ENCODE results near the gene RGL1.

RGL1 gene

GRCh38 chr1:183801649-183802048, 3.3 kb upstream of the RGL1 start:
- ChIA-PET CTCF (no interaction called here), POLR2A (no interaction called here)
- H3K4me3 ChIP-seq (ENCODE audit: low read depth, low read length) = no peak overlapping the region
- TF ChIP-seq HIC1 (tag by site-specific recombination; IDR thresholded peaks at IDR 0.05) (no peak), ZNF274 (IDR thresholded peaks at IDR 0.05; ENCODE audit: low read length) (no peak), ZNF274 (tag by site-specific recombination; IDR thresholded peaks at IDR 0.05; ENCODE audit: borderline replicate concordance) (peak; percentile 53; the same call in 1 of the 2 replicates)
- no peaks in the 10 kb centered on the region for H3K36me3 ChIP-seq (ENCODE audit: control insufficient read depth in 2 of 2, insufficient read depth in 1 of 2, low read length in 2 of 2)
- H3K27ac ChIP-seq (ENCODE audit: extremely low read depth, low read depth, low read length) = no peak overlapping the region
- H3K4me1 ChIP-seq (ENCODE audit: control insufficient read depth, insufficient read depth, low read length) = no peaks in the 10 kb centered on the region; the same call in 1 of the 2 replicates
- no peaks in the 10 kb centered on the region for H3K9me3 ChIP-seq (ENCODE audit: control insufficient read depth, insufficient read depth, low read depth, low read length)

DNA sequence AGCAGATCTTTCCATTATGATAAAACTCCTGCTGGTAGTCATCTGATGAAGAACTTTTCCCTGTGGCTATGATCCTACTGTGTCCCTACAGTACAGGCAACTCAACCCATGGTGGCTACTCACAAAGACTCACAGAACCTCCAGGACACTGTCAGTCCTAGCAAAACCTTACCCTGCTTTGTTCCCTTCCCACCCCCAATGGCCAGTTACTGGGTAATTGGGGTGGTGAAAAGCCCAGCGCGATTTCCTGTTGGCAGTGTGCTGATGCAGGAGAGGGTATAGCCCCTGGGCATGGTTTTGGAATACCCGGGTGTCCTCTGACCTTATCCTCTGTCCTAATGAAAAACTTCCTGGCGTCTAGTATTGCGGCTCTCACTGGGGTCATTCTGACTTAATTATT, 533 bp upstream of the RGL1 start:
- ChIA-PET CTCF (no interaction called here), POLR2A (no interaction called here)
- H3K9me3 ChIP-seq (ENCODE audit: control insufficient read depth, insufficient read depth, low read depth, low read length) = no peaks in the 10 kb centered on the region
- TF ChIP-seq PRDM10 (tag by site-specific recombination; IDR thresholded peaks at IDR 0.05) = no peak
- TF ChIP-seq ZNF404 (tag by site-specific recombination; IDR thresholded peaks at IDR 0.05) = no peak
- TF ChIP-seq, protein P1, sequence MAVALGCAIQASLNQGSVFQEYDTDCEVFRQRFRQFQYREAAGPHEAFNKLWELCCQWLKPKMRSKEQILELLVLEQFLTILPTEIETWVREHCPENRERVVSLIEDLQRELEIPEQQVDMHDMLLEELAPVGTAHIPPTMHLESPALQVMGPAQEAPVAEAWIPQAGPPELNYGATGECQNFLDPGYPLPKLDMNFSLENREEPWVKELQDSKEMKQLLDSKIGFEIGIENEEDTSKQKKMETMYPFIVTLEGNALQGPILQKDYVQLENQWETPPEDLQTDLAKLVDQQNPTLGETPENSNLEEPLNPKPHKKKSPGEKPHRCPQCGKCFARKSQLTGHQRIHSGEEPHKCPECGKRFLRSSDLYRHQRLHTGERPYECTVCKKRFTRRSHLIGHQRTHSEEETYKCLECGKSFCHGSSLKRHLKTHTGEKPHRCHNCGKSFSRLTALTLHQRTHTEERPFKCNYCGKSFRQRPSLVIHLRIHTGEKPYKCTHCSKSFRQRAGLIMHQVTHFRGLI (tag by site-specific recombination; IDR thresholded peaks at IDR 0.05) = peak; percentile 59; the same call in 1 of the 2 replicates
- TF ChIP-seq, protein P2, sequence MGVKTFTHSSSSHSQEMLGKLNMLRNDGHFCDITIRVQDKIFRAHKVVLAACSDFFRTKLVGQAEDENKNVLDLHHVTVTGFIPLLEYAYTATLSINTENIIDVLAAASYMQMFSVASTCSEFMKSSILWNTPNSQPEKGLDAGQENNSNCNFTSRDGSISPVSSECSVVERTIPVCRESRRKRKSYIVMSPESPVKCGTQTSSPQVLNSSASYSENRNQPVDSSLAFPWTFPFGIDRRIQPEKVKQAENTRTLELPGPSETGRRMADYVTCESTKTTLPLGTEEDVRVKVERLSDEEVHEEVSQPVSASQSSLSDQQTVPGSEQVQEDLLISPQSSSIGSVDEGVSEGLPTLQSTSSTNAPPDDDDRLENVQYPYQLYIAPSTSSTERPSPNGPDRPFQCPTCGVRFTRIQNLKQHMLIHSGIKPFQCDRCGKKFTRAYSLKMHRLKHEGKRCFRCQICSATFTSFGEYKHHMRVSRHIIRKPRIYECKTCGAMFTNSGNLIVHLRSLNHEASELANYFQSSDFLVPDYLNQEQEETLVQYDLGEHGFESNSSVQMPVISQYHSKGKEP (tag by site-specific recombination; IDR thresholded peaks at IDR 0.05) = no peak
- no peak for TF ChIP-seq HIC1 (tag by site-specific recombination; IDR thresholded peaks at IDR 0.05)
- no peak for TF ChIP-seq IKZF3 (tag by site-specific recombination; IDR thresholded peaks at IDR 0.05)
- no peak for TF ChIP-seq ZNF202 (tag by site-specific recombination; IDR thresholded peaks at IDR 0.05; ENCODE audit: borderline replicate concordance)
- no peak for TF ChIP-seq HOXA7 (CRISPR knock-in tag; IDR thresholded peaks at IDR 0.05; ENCODE audit: borderline replicate concordance)
- no peaks in the 10 kb centered on the region; the same call in 1 of the 2 replicates for H3K4me1 ChIP-seq (ENCODE audit: control insufficient read depth, insufficient read depth, low read length)
- peak overlapping the region; percentile 52; the same call in 1 of the 2 replicates for H3K27ac ChIP-seq (ENCODE audit: extremely low read depth, low read depth, low read length)
- no peaks in the 10 kb centered on the region for H3K36me3 ChIP-seq (ENCODE audit: control insufficient read depth in 2 of 2, insufficient read depth in 1 of 2, low read length in 2 of 2)
- H3K4me3 ChIP-seq (ENCODE audit: low read depth, low read length) = peak overlapping the region; percentile 51
